Mucosa of descending colon (tissue), 3 donors: ENCODE data around the gene STMP1. TPM values are rescaled to one million over a fixed set of nuclear protein-coding genes. Genes with fewer than 3 reads are reported as not detected.

Experiments used
- ATAC-seq: fragments of 200-7000 bp; cut with Tn5 transposase; one replicate; pipeline ENCODE4 v1.9.1; 2020; ENCODE audit warnings: mild to moderate bottlenecking, moderate library complexity
- DNase-seq, 3 donors: peaks; one replicate each; pipeline ENCODE4 v3.0.0-alpha.2; 2020
- H3K36me3 ChIP-seq: fragments of 200-600 bp; one replicate; pipeline ENCODE4 v1.8.0; 2021; ENCODE audit warnings: low read depth, mild to moderate bottlenecking
- H3K4me1 ChIP-seq: fragments of 200-600 bp; one replicate; pipeline ENCODE4 v1.8.0; 2021; ENCODE audit warnings: low read depth, mild to moderate bottlenecking
- H3K4me3 ChIP-seq: fragments of 200-600 bp; one replicate; pipeline ENCODE4 v1.8.0; 2021; ENCODE audit warnings: mild to moderate bottlenecking
- H3K9me3 ChIP-seq: fragments of 200-600 bp; one replicate; pipeline ENCODE4 v1.8.0; 2021; ENCODE audit warnings: mild to moderate bottlenecking
- intact Hi-C, 2 donors: fragments of 100-400 bp; cut with DNase I in 1 of 2; cut with micrococcal nuclease in 1 of 2; formaldehyde crosslinking; loops; one replicate each; pipeline versions ENCODE4 v1.11.0 to v1.11.1; 2022; cut with DNase I, micrococcal nuclease
- total RNA-seq, 3 donors: library from RNA; stranded (reverse); fragmentation: NEBNext Ultra II Directional in 2 of 3; extraction: Animal tissue kit (Norgen Biotek cat#: 25700) in 2 of 3; gene quantifications; one replicate each; pipeline versions ENCODE4 v1.2.1 to v1.2.4, GENCODE V29; 2021 to 2023
- TF ChIP-seq, protein P1 (sequence below): fragments of 200-600 bp; IDR thresholded peaks from one replicate; pipeline ENCODE4 v1.8.0; 2022; ENCODE audit warnings: antibody characterized with exemption, mild to moderate bottlenecking
- donor health status: DM: no; HTN: no; CAD: no; lungs with moderate emphysema.
- donor health status: DM: no; HTN: no; CAD: no.
- donor health status: DM: no; HTN: yes; CAD: no.

STMP1 gene
- total RNA-seq, 3 donors from 2014 or later = 23.5 to 28.5 (median 24.9) TPM

DNA sequence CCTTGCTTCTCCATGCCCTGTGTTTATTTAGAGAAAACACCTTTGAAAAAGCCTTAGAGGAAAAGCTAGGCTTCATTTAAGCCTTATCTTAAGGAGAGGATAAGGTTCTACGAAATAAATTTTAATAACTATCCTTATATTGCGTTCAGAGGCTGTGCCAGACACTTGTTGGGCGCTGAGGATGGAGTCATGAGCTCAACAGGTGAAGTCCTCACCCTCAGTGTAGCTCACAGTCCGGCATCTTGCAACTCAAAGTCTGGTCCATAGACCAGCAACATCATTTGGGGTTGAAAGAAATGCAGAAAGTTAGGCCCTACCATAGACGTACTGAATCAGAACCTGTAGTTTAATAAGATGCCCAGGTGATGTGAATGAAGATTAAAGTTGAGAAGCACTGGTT, 3.8 kb upstream of the STMP1 start:
- Histone ChIP-seq H3K4me1 (peaks cover 5% of the 10 kb centered on the region), H3K4me3 (no peak overlapping the region), H3K36me3 (no peaks in the 10 kb centered on the region), H3K9me3 (no peaks in the 10 kb centered on the region)
- intact Hi-C loops = no loop called here
- no peak for DNase-seq
- ATAC-seq = no peak
- TF ChIP-seq, protein P1, sequence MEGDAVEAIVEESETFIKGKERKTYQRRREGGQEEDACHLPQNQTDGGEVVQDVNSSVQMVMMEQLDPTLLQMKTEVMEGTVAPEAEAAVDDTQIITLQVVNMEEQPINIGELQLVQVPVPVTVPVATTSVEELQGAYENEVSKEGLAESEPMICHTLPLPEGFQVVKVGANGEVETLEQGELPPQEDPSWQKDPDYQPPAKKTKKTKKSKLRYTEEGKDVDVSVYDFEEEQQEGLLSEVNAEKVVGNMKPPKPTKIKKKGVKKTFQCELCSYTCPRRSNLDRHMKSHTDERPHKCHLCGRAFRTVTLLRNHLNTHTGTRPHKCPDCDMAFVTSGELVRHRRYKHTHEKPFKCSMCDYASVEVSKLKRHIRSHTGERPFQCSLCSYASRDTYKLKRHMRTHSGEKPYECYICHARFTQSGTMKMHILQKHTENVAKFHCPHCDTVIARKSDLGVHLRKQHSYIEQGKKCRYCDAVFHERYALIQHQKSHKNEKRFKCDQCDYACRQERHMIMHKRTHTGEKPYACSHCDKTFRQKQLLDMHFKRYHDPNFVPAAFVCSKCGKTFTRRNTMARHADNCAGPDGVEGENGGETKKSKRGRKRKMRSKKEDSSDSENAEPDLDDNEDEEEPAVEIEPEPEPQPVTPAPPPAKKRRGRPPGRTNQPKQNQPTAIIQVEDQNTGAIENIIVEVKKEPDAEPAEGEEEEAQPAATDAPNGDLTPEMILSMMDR = no peak

DNA sequence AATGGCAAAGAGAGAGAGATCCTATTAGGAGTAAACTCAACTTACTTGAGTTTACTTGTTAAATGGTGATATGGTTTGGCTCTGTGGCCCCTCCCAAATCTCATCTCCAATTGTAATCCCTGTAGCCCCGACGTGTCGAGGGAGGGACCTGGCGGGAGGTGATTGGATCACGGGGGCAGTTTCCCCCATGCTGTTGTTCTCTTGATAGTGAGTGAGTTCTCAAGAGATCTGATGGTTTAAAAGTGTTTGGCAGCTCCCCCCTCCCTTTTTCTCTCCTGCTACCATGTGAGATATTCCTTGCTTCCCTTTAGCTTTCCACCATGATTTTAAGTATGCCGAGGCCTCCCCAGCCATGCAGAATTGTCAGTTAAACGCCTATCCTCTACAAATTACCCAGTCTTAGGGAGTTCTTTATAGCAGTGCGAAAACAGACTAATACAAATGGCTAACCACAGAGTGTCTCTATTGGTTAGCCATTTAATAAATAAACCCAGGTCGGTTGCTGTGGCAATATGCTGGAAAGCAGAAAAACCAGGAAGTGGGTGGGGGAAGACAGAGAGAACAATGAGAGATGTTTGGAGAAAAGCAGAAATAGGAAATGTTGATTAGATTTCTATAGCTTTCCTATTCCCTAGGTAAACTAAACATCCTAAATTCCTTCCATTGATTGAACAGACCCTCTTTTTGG, 3.0 kb upstream of the STMP1 start:
- H3K36me3 ChIP-seq = no peaks in the 10 kb centered on the region
- intact Hi-C loops = no loop called here
- H3K9me3 ChIP-seq = no peaks in the 10 kb centered on the region
- H3K4me1 ChIP-seq = peaks cover 10% of the 10 kb centered on the region
- no peak overlapping the region for H3K4me3 ChIP-seq
- DNase-seq (no peak), ATAC-seq (no peak)
- TF ChIP-seq, protein P1 = no peak

DNA sequence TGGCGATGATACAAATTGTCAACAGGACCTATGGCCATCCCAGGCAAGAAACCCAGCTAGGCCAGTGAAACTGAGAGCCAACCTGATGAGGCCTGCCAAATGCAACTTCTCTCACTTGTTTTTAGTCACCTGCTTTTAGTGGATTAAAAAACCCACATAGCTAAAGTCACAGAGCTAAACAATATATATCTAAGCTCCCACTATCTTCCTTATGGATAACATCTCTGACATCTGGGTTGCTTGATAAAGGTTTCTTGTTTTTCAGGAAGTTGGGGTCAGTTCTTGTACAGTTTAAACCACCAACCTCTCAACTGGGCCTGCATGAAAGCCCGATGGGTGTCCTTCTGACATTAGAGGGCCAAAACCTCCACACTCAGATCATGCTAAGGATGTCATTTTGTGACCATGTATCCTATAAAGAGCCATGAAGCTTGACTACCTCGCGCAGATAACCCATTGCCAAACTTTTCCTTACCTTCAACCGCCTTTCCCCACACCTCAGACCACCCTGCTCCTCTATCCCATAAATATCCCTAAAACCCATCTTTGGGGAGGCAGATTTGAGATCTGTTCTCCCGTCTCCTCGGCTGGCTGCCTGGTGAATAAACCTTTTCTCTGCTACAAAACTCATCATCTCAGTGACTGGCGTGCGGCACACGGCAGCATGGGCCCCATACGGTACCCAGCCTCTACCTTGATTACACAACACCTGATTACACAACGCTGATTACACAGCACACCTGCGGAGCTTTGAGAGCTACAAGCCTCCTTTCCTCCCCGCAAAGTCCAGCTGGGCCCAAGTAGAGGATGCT, 797 bp upstream of the STMP1 start:
- peaks cover 10% of the 10 kb centered on the region for H3K4me1 ChIP-seq
- no peaks in the 10 kb centered on the region for H3K36me3 ChIP-seq
- DNase-seq (no peak), ATAC-seq (peak; percentile 53)
- H3K9me3 ChIP-seq = no peaks in the 10 kb centered on the region
- intact Hi-C loops = no loop called here
- peak overlapping the region; percentile 96 for H3K4me3 ChIP-seq
- TF ChIP-seq, protein P1 = no peak

DNA sequence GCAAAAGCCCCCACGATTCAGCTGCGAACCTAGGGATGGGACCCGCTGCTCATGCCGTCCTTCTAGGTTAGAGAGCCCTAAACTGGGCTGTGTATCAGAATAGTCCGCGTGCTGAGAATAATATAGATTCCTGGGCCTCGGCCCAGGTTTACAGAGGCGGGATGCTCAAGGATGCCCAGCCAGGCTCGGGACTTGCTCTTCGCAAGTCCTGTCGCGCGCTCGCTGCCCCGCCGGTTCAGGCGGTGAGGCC, 266 bp upstream of the STMP1 start:
- TF ChIP-seq, protein P1 = no peak
- no peaks in the 10 kb centered on the region for H3K9me3 ChIP-seq
- no peak for DNase-seq
- H3K4me3 ChIP-seq = peak overlapping the region; percentile 96
- ATAC-seq = no peak
- no peaks in the 10 kb centered on the region for H3K36me3 ChIP-seq
- H3K4me1 ChIP-seq = peaks cover 10% of the 10 kb centered on the region
- intact Hi-C loops = no loop called here

DNA sequence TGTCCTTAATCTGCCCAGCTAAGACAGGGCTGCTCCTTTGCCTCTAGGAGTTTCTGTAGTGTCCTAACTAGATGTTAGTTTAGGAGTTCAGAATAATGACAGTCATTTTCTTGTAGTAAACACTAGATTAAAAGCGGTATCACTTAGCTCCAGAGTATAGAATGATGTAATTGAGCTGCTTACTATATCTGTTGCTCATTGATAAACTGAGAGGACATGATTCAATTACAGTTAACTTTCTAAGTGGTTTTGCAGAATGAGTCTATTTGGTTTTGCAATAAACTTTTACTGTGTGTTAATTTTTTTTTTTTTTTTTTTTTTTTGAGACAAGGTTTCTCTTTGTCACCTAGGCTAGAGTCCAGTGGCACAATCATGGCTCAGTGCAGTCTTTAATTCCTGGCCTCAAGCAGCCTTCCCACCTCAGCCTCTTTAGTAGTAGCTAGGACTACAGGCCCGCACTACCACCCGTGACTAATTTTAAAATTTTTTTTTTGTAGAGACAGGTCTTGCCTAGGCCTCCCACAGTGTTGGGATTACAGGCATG, 1.8 kb downstream of the STMP1 start:
- Histone ChIP-seq H3K4me3 (no peak overlapping the region), H3K9me3 (no peaks in the 10 kb centered on the region), H3K4me1 (peaks cover 10% of the 10 kb centered on the region), H3K36me3 (no peaks in the 10 kb centered on the region)
- no peak for DNase-seq
- intact Hi-C loops = no loop called here
- no peak for ATAC-seq
- TF ChIP-seq, protein P1 = no peak
